Measurements from ENCODE around the gene INPP4B. TPM values are rescaled to one million over a fixed set of nuclear protein-coding genes. Genes with fewer than 3 reads are reported as not detected.

INPP4B gene
- total and polyA plus RNA-seq, 2 donors, result 2.3 to 7.8 TPM

DNA sequence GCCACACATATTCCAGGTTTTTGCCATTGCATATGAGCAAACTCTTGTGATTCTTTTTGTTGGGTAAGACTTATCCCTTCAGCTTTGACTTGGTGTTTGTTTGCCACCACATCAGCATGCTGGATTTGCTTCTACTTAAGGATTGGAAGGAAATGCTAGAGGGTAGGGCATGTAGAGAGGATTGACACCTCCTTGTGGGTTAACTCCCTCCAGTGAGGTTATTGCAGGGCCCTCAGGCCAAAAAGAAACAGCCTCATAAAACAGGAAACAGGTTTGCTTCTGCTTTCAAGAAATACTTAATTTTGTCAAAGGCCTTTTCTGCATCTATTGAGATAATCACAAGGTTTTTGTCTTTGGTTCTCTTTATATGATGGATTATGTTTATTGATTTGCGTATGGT is 15.2 kb upstream of the INPP4B start:
- Histone ChIP-seq H3K9me3 (ENCODE audit: control insufficient read depth in 2 of 2, insufficient read depth in 1 of 2, low read length in 1 of 2) (no peaks in the 10 kb centered on the region), H3K27ac (ENCODE audit: low read depth in 1 of 2, low read length in 1 of 2) (no peak overlapping the region), H3K4me1 (ENCODE audit: control insufficient read depth in 2 of 2, insufficient read depth in 2 of 2, low read length in 2 of 2) (no peaks in the 10 kb centered on the region), H3K27me3 (ENCODE audit: control insufficient read depth in 2 of 2, insufficient read depth in 1 of 2, low read length in 1 of 2) (no peaks in the 10 kb centered on the region), H3K36me3 (ENCODE audit: control insufficient read depth in 2 of 2, insufficient read depth in 2 of 2, low read length in 1 of 2) (no peaks in the 10 kb centered on the region), H3K4me3 (ENCODE audit: low read length in 2 of 2) (no peak overlapping the region)
- WGBS, result 99% methylated on average over 1 of the region's 1 CpG
- DNase-seq (ENCODE audit: low read depth in 6 of 9, low spot score in 9 of 9), result no peak

DNA sequence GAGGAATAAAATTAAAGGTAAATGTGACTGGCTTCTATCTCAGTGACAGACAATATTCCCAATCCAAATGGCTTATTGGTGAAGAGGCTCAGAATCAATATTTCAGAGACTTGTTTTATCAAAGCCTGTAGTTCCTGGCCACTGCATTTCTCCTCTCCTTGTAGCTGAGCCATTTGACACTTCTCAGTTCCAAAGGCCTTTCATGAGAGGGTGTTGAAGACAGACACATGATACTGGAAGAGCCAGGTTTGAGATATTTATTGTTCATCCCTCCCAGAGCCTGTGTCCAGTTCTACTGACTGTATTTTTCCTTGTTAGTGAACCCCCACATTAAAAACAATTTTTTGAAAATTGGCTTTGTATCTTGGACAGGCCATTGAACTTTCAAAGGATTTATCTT is 12.9 kb upstream of the INPP4B start:
- no peaks in the 10 kb centered on the region for H3K36me3 ChIP-seq (ENCODE audit: control insufficient read depth in 2 of 2, insufficient read depth in 2 of 2, low read length in 1 of 2)
- no peaks in the 10 kb centered on the region for H3K27me3 ChIP-seq (ENCODE audit: control insufficient read depth in 2 of 2, insufficient read depth in 1 of 2, low read length in 1 of 2)
- H3K4me1 ChIP-seq (ENCODE audit: control insufficient read depth in 2 of 2, insufficient read depth in 2 of 2, low read length in 2 of 2), result no peaks in the 10 kb centered on the region
- H3K27ac ChIP-seq (ENCODE audit: low read depth in 1 of 2, low read length in 1 of 2), result no peak overlapping the region
- no peaks in the 10 kb centered on the region for H3K9me3 ChIP-seq (ENCODE audit: control insufficient read depth in 2 of 2, insufficient read depth in 1 of 2, low read length in 1 of 2)
- no peak overlapping the region for H3K4me3 ChIP-seq (ENCODE audit: low read length in 2 of 2)
- no peak for DNase-seq (ENCODE audit: low read depth in 6 of 9, low spot score in 9 of 9)

DNA sequence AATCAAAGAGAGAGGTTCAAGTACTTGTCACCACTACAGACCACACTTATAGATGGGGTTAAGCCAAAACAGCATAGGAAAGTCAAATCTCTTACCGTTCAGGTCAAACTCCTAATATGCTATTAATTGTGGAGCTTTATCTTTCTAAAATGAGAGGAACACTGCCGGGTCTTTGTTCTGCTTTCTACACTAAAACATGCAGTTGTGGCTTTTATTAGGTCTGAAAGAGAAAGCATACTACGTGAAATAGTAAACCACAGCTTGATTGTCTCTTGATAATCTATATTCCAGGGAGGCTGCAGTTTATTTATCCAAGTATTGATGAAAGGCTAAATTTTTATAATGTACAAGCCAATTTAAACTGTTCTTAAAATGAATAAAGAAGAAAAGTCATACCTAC is 12.3 kb upstream of the INPP4B start:
- no peak for DNase-seq (ENCODE audit: low read depth in 6 of 9, low spot score in 9 of 9)
- Histone ChIP-seq H3K27me3 (ENCODE audit: control insufficient read depth in 2 of 2, insufficient read depth in 1 of 2, low read length in 1 of 2) (no peaks in the 10 kb centered on the region), H3K36me3 (ENCODE audit: control insufficient read depth in 2 of 2, insufficient read depth in 2 of 2, low read length in 1 of 2) (no peaks in the 10 kb centered on the region), H3K27ac (ENCODE audit: low read depth in 1 of 2, low read length in 1 of 2) (no peak overlapping the region), H3K9me3 (ENCODE audit: control insufficient read depth in 2 of 2, insufficient read depth in 1 of 2, low read length in 1 of 2) (no peaks in the 10 kb centered on the region), H3K4me1 (ENCODE audit: control insufficient read depth in 2 of 2, insufficient read depth in 2 of 2, low read length in 2 of 2) (no peaks in the 10 kb centered on the region), H3K4me3 (ENCODE audit: low read length in 2 of 2) (no peak overlapping the region)
- 10% methylated on average over 3 of the region's 3 CpGs for WGBS

DNA sequence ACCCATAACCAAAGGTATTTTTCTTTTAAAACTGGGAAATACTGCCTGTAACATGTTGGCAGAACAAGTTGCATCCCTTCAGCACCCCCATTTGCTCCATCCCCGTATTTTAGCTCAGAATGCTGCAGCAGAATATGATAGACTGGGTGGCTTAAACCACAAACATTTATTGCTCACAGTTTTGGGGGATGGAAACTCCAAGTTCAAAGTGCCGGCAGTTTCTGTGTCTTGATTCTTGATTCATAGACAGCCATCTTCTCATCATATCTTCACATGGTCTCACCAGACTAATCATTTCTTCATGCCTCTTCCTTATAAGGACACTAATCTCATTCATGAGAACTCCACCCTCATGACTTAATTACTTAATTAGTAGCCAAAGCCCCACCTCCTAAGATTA is 10.5 kb upstream of the INPP4B start:
- 84% methylated on average over 2 of the region's 2 CpGs for whole genome bisulfite sequencing
- H3K4me3 ChIP-seq (ENCODE audit: low read length in 2 of 2), result no peak overlapping the region
- H3K9me3 ChIP-seq (ENCODE audit: control insufficient read depth in 2 of 2, insufficient read depth in 1 of 2, low read length in 1 of 2), result no peaks in the 10 kb centered on the region
- DNase-seq (ENCODE audit: low read depth in 6 of 9, low spot score in 9 of 9), result no peak
- H3K27me3 ChIP-seq (ENCODE audit: control insufficient read depth in 2 of 2, insufficient read depth in 1 of 2, low read length in 1 of 2), result no peaks in the 10 kb centered on the region
- no peak overlapping the region for H3K27ac ChIP-seq (ENCODE audit: low read depth in 1 of 2, low read length in 1 of 2)
- H3K36me3 ChIP-seq (ENCODE audit: control insufficient read depth in 2 of 2, insufficient read depth in 2 of 2, low read length in 1 of 2), result no peaks in the 10 kb centered on the region
- no peaks in the 10 kb centered on the region for H3K4me1 ChIP-seq (ENCODE audit: control insufficient read depth in 2 of 2, insufficient read depth in 2 of 2, low read length in 2 of 2)

DNA sequence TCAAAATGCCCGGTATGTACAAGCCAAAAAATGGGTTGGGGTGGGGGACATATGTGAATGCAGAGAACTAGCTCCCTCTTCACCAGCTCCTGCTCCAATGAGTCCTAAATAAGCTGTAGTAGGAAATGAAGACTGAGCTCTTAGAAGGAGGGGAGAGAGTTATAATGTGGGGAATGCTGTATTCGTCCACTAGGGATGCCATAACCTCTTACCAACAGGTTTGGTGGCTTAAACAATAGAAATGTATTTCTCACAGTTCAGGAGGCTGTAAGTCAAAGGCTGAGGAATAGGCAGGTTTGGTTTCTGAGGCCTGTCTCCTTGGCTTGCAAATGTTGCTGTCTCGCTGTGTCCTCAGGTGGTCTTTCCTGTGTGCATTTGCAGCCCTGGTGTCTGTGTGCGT is 4.4 kb upstream of the INPP4B start:
- Histone ChIP-seq H3K4me3 (ENCODE audit: low read length in 2 of 2) (no peak overlapping the region), H3K27me3 (ENCODE audit: control insufficient read depth in 2 of 2, insufficient read depth in 1 of 2, low read length in 1 of 2) (peaks cover 0 to 17% of the 10 kb centered on the region in 2 donors), H3K9me3 (ENCODE audit: control insufficient read depth in 2 of 2, insufficient read depth in 1 of 2, low read length in 1 of 2) (no peaks in the 10 kb centered on the region), H3K27ac (ENCODE audit: low read depth in 1 of 2, low read length in 1 of 2) (no peak overlapping the region), H3K4me1 (ENCODE audit: control insufficient read depth in 2 of 2, insufficient read depth in 2 of 2, low read length in 2 of 2) (peaks cover 5 to 12% of the 10 kb centered on the region in 2 donors), H3K36me3 (ENCODE audit: control insufficient read depth in 2 of 2, insufficient read depth in 2 of 2, low read length in 1 of 2) (no peaks in the 10 kb centered on the region)
- no peak for DNase-seq (ENCODE audit: low read depth in 6 of 9, low spot score in 9 of 9)
- WGBS, result 92% methylated on average over 4 of the region's 4 CpGs

DNA sequence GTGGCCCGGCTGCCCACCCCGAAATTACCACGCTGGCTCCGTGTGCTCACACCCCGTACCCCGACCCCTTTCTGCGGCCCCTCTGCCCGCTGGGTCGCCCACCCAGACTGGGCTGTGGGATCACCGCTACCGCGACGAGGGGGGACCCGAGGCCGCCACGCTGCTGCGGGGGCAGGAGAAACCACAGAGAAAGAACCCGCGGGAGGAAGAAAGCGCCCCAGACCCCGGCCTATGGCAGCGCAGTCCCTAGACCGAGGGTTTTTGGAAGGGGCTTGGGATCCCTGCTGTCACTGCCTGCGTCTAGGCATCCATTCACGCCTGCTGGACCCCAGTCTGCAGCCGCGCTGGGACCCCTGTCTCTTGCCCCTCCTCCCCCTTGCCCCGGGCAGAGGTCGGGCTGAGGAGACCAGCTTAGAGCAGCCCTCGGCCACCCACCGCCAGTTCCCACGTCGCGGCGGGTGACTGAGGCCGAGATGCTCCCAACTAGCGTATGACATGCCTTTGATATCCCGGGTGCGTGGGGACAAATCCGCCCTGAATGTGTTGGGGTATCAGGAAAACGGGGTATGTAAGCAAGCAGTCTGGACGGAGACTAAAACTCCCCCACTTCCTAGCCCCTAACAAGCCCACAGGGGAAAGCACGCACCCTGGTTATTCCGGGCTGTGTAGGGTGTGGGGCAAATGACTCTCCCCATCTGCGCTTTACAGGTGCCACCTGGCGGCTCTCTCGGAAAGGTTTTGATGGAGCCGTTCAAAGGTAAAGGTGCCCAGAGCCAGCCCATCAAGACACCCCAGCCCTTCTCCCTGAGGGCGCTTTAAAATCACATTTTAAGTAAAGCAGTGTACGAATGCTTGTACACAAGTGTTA is 862 bp upstream of the INPP4B start:
- H3K36me3 ChIP-seq (ENCODE audit: control insufficient read depth in 2 of 2, insufficient read depth in 2 of 2, low read length in 1 of 2), result no peaks in the 10 kb centered on the region
- 1% methylated on average over 50 of the region's 50 CpGs for WGBS
- H3K27ac ChIP-seq (ENCODE audit: low read depth in 1 of 2, low read length in 1 of 2), result peak overlapping the region in 1 of 2 donors; percentile 36
- H3K27me3 ChIP-seq (ENCODE audit: control insufficient read depth in 2 of 2, insufficient read depth in 1 of 2, low read length in 1 of 2), result peaks cover 0 to 25% of the 10 kb centered on the region in 2 donors
- peak; percentile 59 to 91 (median 72) for DNase-seq (ENCODE audit: low read depth in 6 of 9, low spot score in 9 of 9)
- H3K4me3 ChIP-seq (ENCODE audit: low read length in 2 of 2), result peak overlapping the region; percentile 64 to 73
- no peaks in the 10 kb centered on the region for H3K9me3 ChIP-seq (ENCODE audit: control insufficient read depth in 2 of 2, insufficient read depth in 1 of 2, low read length in 1 of 2)
- peaks cover 7 to 18% of the 10 kb centered on the region in 2 donors for H3K4me1 ChIP-seq (ENCODE audit: control insufficient read depth in 2 of 2, insufficient read depth in 2 of 2, low read length in 2 of 2)

DNA sequence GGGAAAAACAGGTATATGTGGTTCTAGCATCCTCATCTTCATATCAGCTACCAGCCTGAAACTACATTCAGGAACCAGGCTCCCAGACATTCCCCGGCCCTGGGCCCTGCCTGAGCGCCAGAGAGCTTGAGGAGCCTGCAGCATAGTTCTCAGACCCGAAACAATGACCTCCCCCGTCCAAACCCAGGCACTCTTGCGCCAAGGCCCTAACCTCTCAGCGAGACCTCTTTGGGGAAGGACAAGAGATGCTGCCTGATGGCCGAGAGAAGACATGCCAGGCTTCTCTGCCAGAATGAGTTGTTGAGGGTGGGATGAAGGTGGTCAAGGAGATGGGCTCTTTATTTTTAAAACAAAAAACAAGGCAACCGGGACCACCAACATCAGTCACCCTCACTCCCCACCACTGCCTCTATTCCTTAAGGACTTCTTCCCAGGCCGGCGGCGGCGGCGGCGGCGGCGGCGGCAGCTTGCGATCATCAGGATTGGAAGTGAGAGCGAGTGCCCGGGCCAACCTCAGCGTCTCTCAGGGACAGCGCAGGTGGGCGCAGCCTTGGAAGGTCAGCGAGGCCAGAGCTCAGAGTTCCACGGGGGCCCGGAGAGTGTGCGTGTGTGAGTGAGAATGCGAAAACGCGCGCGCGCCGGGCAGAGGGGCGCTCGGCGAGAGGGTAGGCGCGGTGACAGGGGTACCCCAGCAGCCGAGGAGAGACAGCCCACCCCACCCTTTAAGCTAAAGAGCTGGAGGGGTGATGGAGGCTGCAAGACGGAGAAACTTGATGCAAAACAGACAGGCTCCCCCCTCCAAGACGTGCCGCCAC is 601 bp downstream of the INPP4B start:
- no peak overlapping the region for H3K27ac ChIP-seq (ENCODE audit: low read depth in 1 of 2, low read length in 1 of 2)
- 2% methylated on average over 43 of the region's 43 CpGs for WGBS

DNA sequence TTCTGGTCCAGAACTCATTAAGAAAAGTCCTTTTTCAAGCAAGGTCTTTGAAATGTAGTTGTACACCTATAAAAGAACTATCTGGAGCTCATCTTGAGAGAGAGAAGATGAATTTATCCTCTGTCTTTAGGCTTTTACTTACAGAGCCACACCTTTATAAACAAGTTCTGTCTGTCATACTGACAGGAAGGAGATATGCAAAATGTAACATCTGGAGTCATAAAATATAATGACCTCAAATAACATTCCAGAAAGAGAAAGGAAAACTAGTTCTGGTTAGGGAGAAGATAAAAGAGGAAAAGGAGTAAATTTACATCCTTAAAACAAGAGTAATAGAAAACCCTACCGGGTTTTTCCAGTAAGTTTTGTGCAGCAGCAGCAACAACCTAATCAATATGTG is 1.3 kb downstream of the INPP4B start:
- DNase-seq (ENCODE audit: low read depth in 6 of 9, low spot score in 9 of 9), result no peak
- H3K4me3 ChIP-seq (ENCODE audit: low read length in 2 of 2), result peak overlapping the region in 1 of 2 donors; percentile 64
- peaks cover 0 to 25% of the 10 kb centered on the region in 2 donors for H3K27me3 ChIP-seq (ENCODE audit: control insufficient read depth in 2 of 2, insufficient read depth in 1 of 2, low read length in 1 of 2)
- H3K27ac ChIP-seq (ENCODE audit: low read depth in 1 of 2, low read length in 1 of 2), result no peak overlapping the region
- WGBS, result 9% methylated on average over 1 of the region's 1 CpG
- no peaks in the 10 kb centered on the region for H3K36me3 ChIP-seq (ENCODE audit: control insufficient read depth in 2 of 2, insufficient read depth in 2 of 2, low read length in 1 of 2)
- peaks cover 7 to 18% of the 10 kb centered on the region in 2 donors for H3K4me1 ChIP-seq (ENCODE audit: control insufficient read depth in 2 of 2, insufficient read depth in 2 of 2, low read length in 2 of 2)
- H3K9me3 ChIP-seq (ENCODE audit: control insufficient read depth in 2 of 2, insufficient read depth in 1 of 2, low read length in 1 of 2), result no peaks in the 10 kb centered on the region

More for the DNA sequence above, 601 bp downstream of the INPP4B start:
- DNase-seq (ENCODE audit: low read depth in 6 of 9, low spot score in 9 of 9), result peak in 5 of 9 donors; percentile 12 to 46 (median 22)
- Histone ChIP-seq H3K4me3 (ENCODE audit: low read length in 2 of 2) (peak overlapping the region; percentile 64 to 73), H3K9me3 (ENCODE audit: control insufficient read depth in 2 of 2, insufficient read depth in 1 of 2, low read length in 1 of 2) (no peaks in the 10 kb centered on the region), H3K4me1 (ENCODE audit: control insufficient read depth in 2 of 2, insufficient read depth in 2 of 2, low read length in 2 of 2) (peaks cover 7 to 18% of the 10 kb centered on the region in 2 donors), H3K27me3 (ENCODE audit: control insufficient read depth in 2 of 2, insufficient read depth in 1 of 2, low read length in 1 of 2) (peaks cover 0 to 25% of the 10 kb centered on the region in 2 donors), H3K36me3 (ENCODE audit: control insufficient read depth in 2 of 2, insufficient read depth in 2 of 2, low read length in 1 of 2) (no peaks in the 10 kb centered on the region)
